ENCODE data around the gene MTERF4. TPM values are rescaled to one million over a fixed set of nuclear protein-coding genes. Genes with fewer than 3 reads are reported as not detected.

MTERF4 gene
- total RNA-seq, 2 donors from 2014 or later: 24.6 to 39.4 TPM

GRCh38 chr2:241061275-241061674, 40.8 kb downstream of the MTERF4 start:
- Histone ChIP-seq H3K4me3 (no peak overlapping the region), H3K27ac (no peak overlapping the region), H3K27me3 (replicated peaks; ENCODE audit: insufficient read depth) (no peaks in the 10 kb centered on the region), H3K4me1 (ENCODE audit: control insufficient read depth in 1 of 2, low read depth in 2 of 2) (peaks cover 0 to 10% of the 10 kb centered on the region in 2 donors), H3K36me3 (peaks cover 11% of the 10 kb centered on the region), H3K9me3 (no peaks in the 10 kb centered on the region)
- ATAC-seq (ENCODE audit: insufficient number of reproducible peaks, low FRiP score, low read depth) (no peak), DNase-seq (ENCODE audit: low spot score) (no peak)
- no peak for TF ChIP-seq CTCF (IDR thresholded peaks at IDR 0.05)

- H3K36me3 ChIP-seq: peaks cover 46% of the 10 kb centered on the region
- ATAC-seq (ENCODE audit: insufficient number of reproducible peaks, low FRiP score, low read depth): no peak
- H3K4me1 ChIP-seq (ENCODE audit: control insufficient read depth in 1 of 2, low read depth in 2 of 2): no peaks in the 10 kb centered on the region
- no peaks in the 10 kb centered on the region for H3K27me3 ChIP-seq (replicated peaks; ENCODE audit: insufficient read depth)
- DNase-seq (ENCODE audit: low spot score): no peak
- no peaks in the 10 kb centered on the region for H3K9me3 ChIP-seq
- TF ChIP-seq CTCF (IDR thresholded peaks at IDR 0.05): no peak
- no peak overlapping the region for H3K27ac ChIP-seq
- no peak overlapping the region for H3K4me3 ChIP-seq
Measured at GRCh38 chr2:241053576-241054251, 48.4 kb downstream of the MTERF4 start.

GRCh38 chr2:241052677-241053360, 49.3 kb downstream of the MTERF4 start:
- ATAC-seq (ENCODE audit: insufficient number of reproducible peaks, low FRiP score, low read depth) (no peak), DNase-seq (ENCODE audit: low spot score) (no peak)
- H3K27ac ChIP-seq: no peak overlapping the region
- H3K4me3 ChIP-seq: no peak overlapping the region
- no peak for TF ChIP-seq CTCF (IDR thresholded peaks at IDR 0.05)
- no peaks in the 10 kb centered on the region for H3K4me1 ChIP-seq (ENCODE audit: control insufficient read depth in 1 of 2, low read depth in 2 of 2)
- H3K9me3 ChIP-seq: no peaks in the 10 kb centered on the region
- H3K27me3 ChIP-seq (replicated peaks; ENCODE audit: insufficient read depth): no peaks in the 10 kb centered on the region
- peaks cover 53% of the 10 kb centered on the region for H3K36me3 ChIP-seq

DNA sequence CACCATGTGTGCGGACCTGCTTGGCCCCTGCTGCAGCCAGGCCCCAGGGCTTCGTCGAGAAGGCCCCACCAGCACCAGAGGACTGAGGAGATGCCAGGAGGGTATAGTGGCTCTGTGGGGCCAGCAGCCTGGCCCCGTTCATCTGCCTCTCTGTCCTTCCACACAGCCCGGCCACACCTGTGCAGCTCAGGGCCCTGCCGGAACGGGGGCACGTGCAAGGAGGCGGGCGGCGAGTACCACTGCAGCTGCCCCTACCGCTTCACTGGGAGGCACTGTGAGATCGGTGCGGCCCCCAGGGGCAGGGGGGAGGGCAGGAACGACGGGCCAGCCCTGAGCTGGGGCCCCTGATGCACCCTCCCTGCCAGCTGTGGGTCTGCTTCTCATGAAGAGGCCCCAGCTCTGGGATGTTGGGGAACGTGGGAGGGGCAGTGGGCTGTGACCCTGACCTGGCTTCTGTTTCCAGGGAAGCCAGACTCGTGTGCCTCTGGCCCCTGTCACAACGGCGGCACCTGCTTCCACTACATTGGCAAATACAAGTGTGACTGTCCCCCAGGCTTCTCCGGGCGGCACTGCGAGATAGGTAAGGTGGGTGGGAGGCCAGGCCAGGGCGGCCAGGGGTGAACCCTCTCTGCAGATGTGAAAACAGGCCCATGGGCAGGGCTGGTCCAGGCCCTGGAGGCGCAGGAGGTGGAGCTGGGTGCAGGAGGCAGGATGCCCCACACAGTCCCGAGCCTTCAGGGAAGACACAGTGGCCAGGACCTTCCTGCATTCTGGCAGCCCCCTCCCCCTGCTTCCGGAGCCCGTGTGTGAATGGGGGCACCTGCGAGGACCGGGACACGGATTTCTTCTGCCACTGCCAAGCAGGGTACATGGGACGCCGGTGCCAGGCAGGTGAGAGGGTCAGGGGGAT, 50.3 kb downstream of the MTERF4 start:
- Histone ChIP-seq H3K4me3 (no peak overlapping the region), H3K9me3 (no peaks in the 10 kb centered on the region), H3K27me3 (replicated peaks; ENCODE audit: insufficient read depth) (no peaks in the 10 kb centered on the region), H3K36me3 (peaks cover 53% of the 10 kb centered on the region), H3K4me1 (ENCODE audit: control insufficient read depth in 1 of 2, low read depth in 2 of 2) (no peaks in the 10 kb centered on the region), H3K27ac (no peak overlapping the region)
- DNase-seq (ENCODE audit: low spot score) (no peak), ATAC-seq (ENCODE audit: insufficient number of reproducible peaks, low FRiP score, low read depth) (no peak)
- TF ChIP-seq CTCF (IDR thresholded peaks at IDR 0.05): no peak

Measured in thoracic aorta (tissue), 2 donors.